CD8-positive, alpha-beta memory T cell (primary cell): ENCODE measurements around the gene GRM4. TPM values are rescaled to one million over a fixed set of nuclear protein-coding genes. Genes with fewer than 3 reads are reported as not detected.

Experiments
- CTCF ChIA-PET: fragments of 350-600 bp; sonication (Branson Sonifier 250); formaldehyde crosslinking; loops from one replicate; lab custom pipeline; 2021; ENCODE audit warnings: antibody characterized with exemption; lab: Charles Lee
- POLR2A ChIA-PET: fragments of 350-600 bp; sonication (Branson Sonifier 250); formaldehyde crosslinking; loops from one replicate; lab custom pipeline; 2021; ENCODE audit warnings: antibody characterized with exemption; lab: Charles Lee
- DNase-seq, 5 donors: peaks; one replicate each; pipeline versions ENCODE4 v3.0.0 to v3.0.0-alpha.2; 2020 to 2022; ENCODE audit warnings: mixed read lengths in 1 of 5
- H3K27ac ChIP-seq: one replicate; pipeline ENCODE4 v1.7.0; 2013; ENCODE audit warnings: low read depth, mild to moderate bottlenecking, low read length, moderate library complexity
- H3K27me3 ChIP-seq: 2 replicates; pipeline ENCODE4 v1.7.0; 2013; ENCODE audit warnings: low read length, mild to moderate bottlenecking; ENCODE audit not compliant: insufficient read depth, poor library complexity, severe bottlenecking
- H3K36me3 ChIP-seq: 2 replicates; pipeline ENCODE4 v1.7.0; 2013; ENCODE audit warnings: mild to moderate bottlenecking, low read length, moderate library complexity; ENCODE audit not compliant: insufficient read depth
- H3K4me1 ChIP-seq: 2 replicates; pipeline ENCODE4 v1.7.0; 2013; ENCODE audit warnings: mild to moderate bottlenecking, low read length, moderate library complexity; ENCODE audit not compliant: insufficient read depth
- H3K4me3 ChIP-seq: 2 replicates; pipeline ENCODE4 v1.7.0; 2013; ENCODE audit warnings: mild to moderate bottlenecking, low read length
- H3K9me3 ChIP-seq: 2 replicates; pipeline ENCODE4 v1.7.0; 2013; ENCODE audit warnings: mild to moderate bottlenecking, low read length
- H3K27ac Mint-ChIP-seq, 8 donors: one replicate each; pipeline ENCODE4 v1.8.0; 2020 to 2021; ENCODE audit warnings: mixed read lengths in 8 of 8, mild to moderate bottlenecking in 6 of 8, inconsistent platforms in 3 of 8, moderate library complexity in 3 of 8
- H3K27me3 Mint-ChIP-seq, 2 donors: one replicate each; pipeline ENCODE4 v1.8.0; 2020 to 2021; ENCODE audit warnings: mixed read lengths in 2 of 2, mild to moderate bottlenecking in 1 of 2, moderate library complexity in 1 of 2
- H3K36me3 Mint-ChIP-seq, 3 donors: one replicate each; pipeline ENCODE4 v1.8.0; 2020 to 2021; ENCODE audit warnings: mixed read lengths in 3 of 3, inconsistent platforms in 1 of 3, mild to moderate bottlenecking in 1 of 3
- H3K4me1 Mint-ChIP-seq, 3 donors: one replicate each; pipeline ENCODE4 v1.8.0; 2020 to 2021; ENCODE audit warnings: mixed read lengths in 3 of 3, inconsistent platforms in 1 of 3, mild to moderate bottlenecking in 1 of 3
- H3K4me3 Mint-ChIP-seq, 7 donors: one replicate each; pipeline ENCODE4 v1.8.0; 2020 to 2021; ENCODE audit warnings: mixed read lengths in 7 of 7, mild to moderate bottlenecking in 6 of 7, moderate library complexity in 4 of 7, inconsistent platforms in 2 of 7
- H3K9me3 Mint-ChIP-seq, 5 donors: one replicate each; pipeline ENCODE4 v1.8.0; 2020 to 2022; ENCODE audit warnings: mixed read lengths in 5 of 5, mild to moderate bottlenecking in 3 of 5, moderate library complexity in 2 of 5, inconsistent platforms in 1 of 5
- polyA plus RNA-seq: library from polyadenylated mRNA; unstranded; fragments of 300-500 nt; fragmentation: Illumina TruSeq; gene quantifications from one replicate; pipeline ENCODE4 v1.2.3, GENCODE V29; 2021
- total RNA-seq, 2 experiments: library from RNA; stranded (reverse); gene quantifications; one replicate each; pipeline ENCODE4 v1.2.3, GENCODE V29; 2021

The GRM4 gene
- total and polyA plus RNA-seq, 3 experiments from 2014 or later = 0.03 TPM; not detected in 2

- Mint-ChIP-seq H3K27ac (no peak overlapping the region), H3K27me3 (peaks cover 33 to 64% of the 10 kb centered on the region in 2 donors), H3K36me3 (no peaks in the 10 kb centered on the region), H3K9me3 (peaks cover 0 to 2% (median 0%) of the 10 kb centered on the region in 5 donors), H3K4me1 (no peaks in the 10 kb centered on the region), H3K4me3 (no peak overlapping the region)
- ChIA-PET CTCF (no interaction called here), POLR2A (no interaction called here)
- Histone ChIP-seq H3K4me1 (no peaks in the 10 kb centered on the region), H3K27ac (no peak overlapping the region), H3K27me3 (no peaks in the 10 kb centered on the region), H3K4me3 (no peak overlapping the region), H3K36me3 (no peaks in the 10 kb centered on the region), H3K9me3 (no peaks in the 10 kb centered on the region)
- DNase-seq = no peak
Observed at GRCh38 chr6:34112126-34112525, 33.8 kb downstream of the GRM4 start.

GRCh38 chr6:34110610-34111009 is 35.3 kb downstream of the GRM4 start:
- DNase-seq = no peak
- Histone ChIP-seq H3K4me1 (no peaks in the 10 kb centered on the region), H3K9me3 (no peaks in the 10 kb centered on the region), H3K27ac (no peak overlapping the region), H3K36me3 (no peaks in the 10 kb centered on the region), H3K4me3 (no peak overlapping the region), H3K27me3 (no peaks in the 10 kb centered on the region)
- Mint-ChIP-seq H3K9me3 (peaks cover 0 to 2% (median 0%) of the 10 kb centered on the region in 5 donors), H3K4me1 (no peaks in the 10 kb centered on the region), H3K27me3 (peaks cover 34 to 66% of the 10 kb centered on the region in 2 donors), H3K36me3 (no peaks in the 10 kb centered on the region), H3K27ac (no peak overlapping the region), H3K4me3 (no peak overlapping the region)
- ChIA-PET POLR2A (no interaction called here), CTCF (no interaction called here)

GRCh38 chr6:34108176-34108575 is 37.7 kb downstream of the GRM4 start:
- POLR2A ChIA-PET = no interaction called here
- H3K9me3 Mint-ChIP-seq = no peaks in the 10 kb centered on the region
- Histone ChIP-seq H3K36me3 (no peaks in the 10 kb centered on the region), H3K9me3 (no peaks in the 10 kb centered on the region), H3K27ac (no peak overlapping the region), H3K4me3 (no peak overlapping the region), H3K4me1 (no peaks in the 10 kb centered on the region), H3K27me3 (no peaks in the 10 kb centered on the region)
- DNase-seq = no peak
- CTCF ChIA-PET = no interaction called here
- no peaks in the 10 kb centered on the region for H3K4me1 Mint-ChIP-seq
- H3K4me3 Mint-ChIP-seq = no peak overlapping the region
- H3K36me3 Mint-ChIP-seq = no peaks in the 10 kb centered on the region
- no peak overlapping the region for H3K27ac Mint-ChIP-seq
- H3K27me3 Mint-ChIP-seq = peaks cover 28 to 54% of the 10 kb centered on the region in 2 donors

- Histone ChIP-seq H3K27ac (no peak overlapping the region), H3K4me1 (no peaks in the 10 kb centered on the region), H3K4me3 (no peak overlapping the region), H3K27me3 (no peaks in the 10 kb centered on the region), H3K9me3 (no peaks in the 10 kb centered on the region), H3K36me3 (no peaks in the 10 kb centered on the region)
- H3K4me3 Mint-ChIP-seq = no peak overlapping the region
- POLR2A ChIA-PET = no interaction called here
- CTCF ChIA-PET = no interaction called here
- DNase-seq = no peak
- H3K27me3 Mint-ChIP-seq = peaks cover 21 to 47% of the 10 kb centered on the region in 2 donors
- H3K9me3 Mint-ChIP-seq = no peaks in the 10 kb centered on the region
- H3K27ac Mint-ChIP-seq = no peak overlapping the region
- H3K4me1 Mint-ChIP-seq = no peaks in the 10 kb centered on the region
- no peaks in the 10 kb centered on the region for H3K36me3 Mint-ChIP-seq
Observed at GRCh38 chr6:34106900-34107299, 39.0 kb downstream of the GRM4 start.

- Mint-ChIP-seq H3K4me1 (no peaks in the 10 kb centered on the region), H3K27ac (no peak overlapping the region), H3K4me3 (no peak overlapping the region), H3K36me3 (no peaks in the 10 kb centered on the region), H3K27me3 (peaks cover 17 to 46% of the 10 kb centered on the region in 2 donors), H3K9me3 (no peaks in the 10 kb centered on the region)
- H3K9me3 ChIP-seq = no peaks in the 10 kb centered on the region
- H3K27ac ChIP-seq = no peak overlapping the region
- H3K36me3 ChIP-seq = no peaks in the 10 kb centered on the region
- no peak overlapping the region for H3K4me3 ChIP-seq
- no peak for DNase-seq
- no peaks in the 10 kb centered on the region for H3K4me1 ChIP-seq
- no peaks in the 10 kb centered on the region for H3K27me3 ChIP-seq
- POLR2A ChIA-PET = no interaction called here
- CTCF ChIA-PET = no interaction called here
Observed at GRCh38 chr6:34106421-34106820, 39.5 kb downstream of the GRM4 start.

- CTCF ChIA-PET = no interaction called here
- DNase-seq = no peak
- Histone ChIP-seq H3K36me3 (no peaks in the 10 kb centered on the region), H3K9me3 (no peaks in the 10 kb centered on the region), H3K4me3 (no peak overlapping the region), H3K27ac (no peak overlapping the region), H3K4me1 (no peaks in the 10 kb centered on the region), H3K27me3 (no peaks in the 10 kb centered on the region)
- no peaks in the 10 kb centered on the region for H3K4me1 Mint-ChIP-seq
- POLR2A ChIA-PET = no interaction called here
- H3K27ac Mint-ChIP-seq = no peak overlapping the region
- peaks cover 12 to 42% of the 10 kb centered on the region in 2 donors for H3K27me3 Mint-ChIP-seq
- no peaks in the 10 kb centered on the region for H3K36me3 Mint-ChIP-seq
- H3K4me3 Mint-ChIP-seq = no peak overlapping the region
- H3K9me3 Mint-ChIP-seq = no peaks in the 10 kb centered on the region
Observed at GRCh38 chr6:34104628-34105027, 41.3 kb downstream of the GRM4 start.

GRCh38 chr6:34104186-34104585 is 41.7 kb downstream of the GRM4 start:
- Mint-ChIP-seq H3K27me3 (peaks cover 12 to 40% of the 10 kb centered on the region in 2 donors), H3K9me3 (no peaks in the 10 kb centered on the region), H3K4me3 (no peak overlapping the region), H3K27ac (no peak overlapping the region), H3K36me3 (no peaks in the 10 kb centered on the region), H3K4me1 (no peaks in the 10 kb centered on the region)
- Histone ChIP-seq H3K36me3 (no peaks in the 10 kb centered on the region), H3K27me3 (no peaks in the 10 kb centered on the region), H3K27ac (no peak overlapping the region), H3K9me3 (no peaks in the 10 kb centered on the region), H3K4me1 (no peaks in the 10 kb centered on the region), H3K4me3 (no peak overlapping the region)
- no peak for DNase-seq
- CTCF ChIA-PET = no interaction called here
- POLR2A ChIA-PET = no interaction called here

- Mint-ChIP-seq H3K27ac (no peak overlapping the region), H3K9me3 (no peaks in the 10 kb centered on the region), H3K4me1 (no peaks in the 10 kb centered on the region), H3K4me3 (no peak overlapping the region), H3K27me3 (peaks cover 10 to 35% of the 10 kb centered on the region in 2 donors), H3K36me3 (no peaks in the 10 kb centered on the region)
- Histone ChIP-seq H3K27me3 (no peaks in the 10 kb centered on the region), H3K4me3 (no peak overlapping the region), H3K4me1 (no peaks in the 10 kb centered on the region), H3K36me3 (no peaks in the 10 kb centered on the region), H3K27ac (no peak overlapping the region), H3K9me3 (no peaks in the 10 kb centered on the region)
- POLR2A ChIA-PET = no interaction called here
- CTCF ChIA-PET = no interaction called here
- DNase-seq = no peak
Observed at GRCh38 chr6:34103321-34103720, 42.6 kb downstream of the GRM4 start.

- no peak for DNase-seq
- H3K4me3 ChIP-seq = no peak overlapping the region
- H3K27ac ChIP-seq = no peak overlapping the region
- no peaks in the 10 kb centered on the region for H3K9me3 ChIP-seq
- H3K27me3 ChIP-seq = no peaks in the 10 kb centered on the region
- peaks cover 6 to 40% of the 10 kb centered on the region in 2 donors for H3K27me3 Mint-ChIP-seq
- no peak overlapping the region for H3K4me3 Mint-ChIP-seq
- H3K36me3 ChIP-seq = no peaks in the 10 kb centered on the region
- no peaks in the 10 kb centered on the region for H3K36me3 Mint-ChIP-seq
- H3K27ac Mint-ChIP-seq = peak overlapping the region in 1 of 8 donors; percentile 47
- no peaks in the 10 kb centered on the region for H3K9me3 Mint-ChIP-seq
- ChIA-PET CTCF (no interaction called here), POLR2A (no interaction called here)
- no peaks in the 10 kb centered on the region for H3K4me1 ChIP-seq
- H3K4me1 Mint-ChIP-seq = no peaks in the 10 kb centered on the region
Observed at GRCh38 chr6:34102696-34103095, 43.2 kb downstream of the GRM4 start.
